B cell (primary cell): ENCODE measurements around the gene KIRREL3. TPM values are rescaled to one million over a fixed set of nuclear protein-coding genes. Genes with fewer than 3 reads are reported as not detected.

Experiments used
- ATAC-seq: fragments of 200-7000 bp; cut with Tn5 transposase; one replicate; pipeline ENCODE4 v1.10.0; 2021; ENCODE audit warnings: low read depth, mild to moderate bottlenecking, moderate number of reproducible peaks, moderate library complexity
- CTCF ChIA-PET: fragments of 350-600 bp; sonication (Branson Sonifier 250); formaldehyde crosslinking; loops from one replicate; lab custom pipeline; 2021; ENCODE audit warnings: antibody characterized with exemption, inconsistent platforms; lab: Charles Lee
- POLR2A ChIA-PET: fragments of 350-600 bp; sonication (Branson Sonifier 250); formaldehyde crosslinking; loops from one replicate; lab custom pipeline; 2021; ENCODE audit warnings: antibody characterized with exemption; lab: Charles Lee
- DNase-seq: peaks from one replicate; pipeline ENCODE4 v3.0.0; 2013
- H2AFZ ChIP-seq: 2 replicates; pipeline ENCODE4 v1.6.1; 2012; ENCODE audit warnings: mild to moderate bottlenecking, low read depth, low read length; ENCODE audit not compliant: insufficient read depth, poor library complexity, severe bottlenecking
- H3K27ac ChIP-seq, 2 donors: 1 replicate in 1 of 2; 2 replicates in 1 of 2; pipeline ENCODE4 v1.5.1; 2012 to 2013; ENCODE audit warnings: low read length in 2 of 2, mild to moderate bottlenecking in 2 of 2, moderate library complexity in 1 of 2
- H3K27me3 ChIP-seq, 4 experiments: fragments of 200-600 bp in 1 of 4; sonication (generic) in 1 of 4; replicated peaks in 1 of 4; 1 replicate in 2 of 4; 2 replicates in 2 of 4; pipeline versions ENCODE4 v1.6.1 to v1.7.0; 2013 to 2016; ENCODE audit warnings: low read length in 3 of 4, mild to moderate bottlenecking in 2 of 4, mixed read lengths in 1 of 4, moderate library complexity in 1 of 4; ENCODE audit not compliant: insufficient read depth in 4 of 4, control insufficient read depth in 3 of 4; ENCODE audit errors: control extremely low read depth in 1 of 4
- H3K36me3 ChIP-seq, 2 experiments: replicated peaks in 1 of 2; 1 replicate in 1 of 2; 2 replicates in 1 of 2; pipeline versions ENCODE4 v1.6.1 to v1.7.1; 2013; ENCODE audit warnings: low read length in 1 of 2; ENCODE audit not compliant: insufficient read depth in 2 of 2, control insufficient read depth in 1 of 2; ENCODE audit errors: control extremely low read depth in 1 of 2, extremely low read depth in 1 of 2
- H3K4me1 ChIP-seq, 2 donors: fragments of 200-600 bp in 1 of 2; sonication (generic) in 1 of 2; 1 replicate in 1 of 2; 2 replicates in 1 of 2; pipeline versions ENCODE4 v1.5.1 to v1.6.1; 2013 to 2017; ENCODE audit warnings: low read length in 2 of 2; ENCODE audit not compliant: control insufficient read depth in 2 of 2, insufficient read depth in 2 of 2
- H3K4me2 ChIP-seq: replicated peaks from 2 replicates; pipeline ENCODE3; 2012; ENCODE audit warnings: mild to moderate bottlenecking, low read depth, low read length; ENCODE audit not compliant: poor library complexity, severe bottlenecking
- H3K4me3 ChIP-seq, 5 experiments: fragments of 200-600 bp in 1 of 5; sonication (generic) in 1 of 5; 1 replicate in 3 of 5; 2 replicates in 2 of 5; pipeline versions ENCODE4 v1.5.1 to v1.7.0; 2011 to 2016; ENCODE audit warnings: low read length in 4 of 5, mild to moderate bottlenecking in 4 of 5, low read depth in 2 of 5, control low read depth in 1 of 5, moderate library complexity in 1 of 5; ENCODE audit not compliant: insufficient read depth in 1 of 5; ENCODE audit errors: control extremely low read depth in 1 of 5, extremely low read depth in 1 of 5
- H3K79me2 ChIP-seq: fragments of 200-600 bp; sonication (generic); one replicate; pipeline ENCODE4 v1.6.0; 2016; ENCODE audit warnings: low read length; ENCODE audit not compliant: control insufficient read depth, insufficient read depth
- H3K9ac ChIP-seq: fragments of 200-600 bp; sonication (generic); 2 replicates; pipeline ENCODE4 v1.6.1; 2017; ENCODE audit warnings: mild to moderate bottlenecking, low read length, moderate library complexity
- H3K9me3 ChIP-seq, 3 donors: one replicate each; pipeline versions ENCODE4 v1.6.1 to v1.7.1; 2013; ENCODE audit warnings: low read length in 2 of 3; ENCODE audit not compliant: control insufficient read depth in 2 of 3, insufficient read depth in 1 of 3; ENCODE audit errors: control extremely low read depth in 1 of 3
- H4K20me1 ChIP-seq: 2 replicates; pipeline ENCODE4 v1.6.0; 2012; ENCODE audit warnings: mild to moderate bottlenecking, low read length; ENCODE audit not compliant: insufficient read depth, control insufficient read depth, poor library complexity, severe bottlenecking
- H3K27ac Mint-ChIP-seq: one replicate; pipeline ENCODE4 v1.8.0; 2021; ENCODE audit warnings: mixed read lengths
- H3K27me3 Mint-ChIP-seq: one replicate; pipeline ENCODE4 v1.8.0; 2021; ENCODE audit warnings: mixed read lengths
- H3K4me1 Mint-ChIP-seq: one replicate; pipeline ENCODE4 v1.8.0; 2021; ENCODE audit warnings: mixed read lengths
- H3K4me3 Mint-ChIP-seq: one replicate; pipeline ENCODE4 v1.8.0; 2021; ENCODE audit warnings: mixed read lengths
- H3K9me3 Mint-ChIP-seq: one replicate; pipeline ENCODE4 v1.8.0; 2022; ENCODE audit warnings: mixed read lengths; ENCODE audit not compliant: insufficient read depth
- CTCF ChIP-seq: fragments of 200-600 bp; IDR thresholded peaks from one replicate; pipeline ENCODE4 v1.8.0; 2022; ENCODE audit warnings: antibody characterized with exemption, mild to moderate bottlenecking
- EZH2 ChIP-seq: IDR thresholded peaks from 2 replicates; pipeline ENCODE4 v1.6.1; 2012; ENCODE audit warnings: borderline replicate concordance, low read depth, mild to moderate bottlenecking, moderate library complexity, low read length; ENCODE audit not compliant: insufficient read depth, poor library complexity, severe bottlenecking
- WGBS: methylation state at CpG from one replicate; pipeline ENCODE4 v1.1.5; 2013; ENCODE audit warnings: missing lambda C conversion rate; ENCODE audit not compliant: insufficient coverage; 5-methylcytosine and 5-hydroxymethylcytosine counted together
- intact Hi-C: fragments of 100-400 bp; cut with micrococcal nuclease; formaldehyde crosslinking; loops from one replicate; pipeline ENCODE4 v1.10.0; 2022
- polyA plus RNA-seq: library from polyadenylated mRNA; depleted of rRNA; stranded (reverse); fragments of >200 nt; gene quantifications from 2 replicates; pipeline ENCODE4 v1.2.3, GENCODE V29; 2012
- total RNA-seq, 2 donors: library from RNA; stranded (reverse); fragments of 120-200 nt in 1 of 2; gene quantifications; 1 replicate in 1 of 2; 2 replicates in 1 of 2; pipeline versions ENCODE4 v1.2.3 to v1.2.4, GENCODE V29; 2013 to 2022

KIRREL3 gene
- total and polyA plus RNA-seq, 2 donors (not counting 1 experiment from before 2014, with no cell fraction given) = not detected

GRCh38 chr11:126460417-126461095 is 540.0 kb downstream of the KIRREL3 start:
- H3K4me1 Mint-ChIP-seq = peaks cover 13% of the 10 kb centered on the region
- peaks cover 0 to 9% (median 0%) of the 10 kb centered on the region in 3 donors for H3K9me3 ChIP-seq
- TF ChIP-seq EZH2 (no peak), CTCF (no peak)
- no peak overlapping the region for H3K27ac Mint-ChIP-seq
- intact Hi-C loops = no loop called here
- ATAC-seq (no peak), DNase-seq (no peak)
- peaks cover 12% of the 10 kb centered on the region for H3K27me3 Mint-ChIP-seq
- H2AFZ ChIP-seq = no peak overlapping the region
- H3K9ac ChIP-seq = no peak overlapping the region
- peaks cover 0 to 11% (median 1%) of the 10 kb centered on the region in 4 experiments for H3K27me3 ChIP-seq
- H3K79me2 ChIP-seq = no peaks in the 10 kb centered on the region
- CTCF ChIA-PET = interaction anchor here (2.6 kb wide), 1 partner anchor 20 kb away, joined by 10 read pairs; no protein-coding TSS in a partner anchor
- H3K9me3 Mint-ChIP-seq = no peaks in the 10 kb centered on the region
- H3K27ac ChIP-seq = no peak overlapping the region
- H4K20me1 ChIP-seq = no peaks in the 10 kb centered on the region
- WGBS = 81% methylated on average over 13 of the region's 15 CpGs
- no peak overlapping the region for H3K4me3 ChIP-seq
- H3K4me3 Mint-ChIP-seq = no peak overlapping the region
- POLR2A ChIA-PET = no interaction called here
- no peaks in the 10 kb centered on the region for H3K36me3 ChIP-seq
- H3K4me2 ChIP-seq = no peak overlapping the region
- peaks cover 13 to 22% of the 10 kb centered on the region in 2 donors for H3K4me1 ChIP-seq

- Histone ChIP-seq H4K20me1 (no peaks in the 10 kb centered on the region), H3K79me2 (no peaks in the 10 kb centered on the region), H3K36me3 (no peaks in the 10 kb centered on the region), H3K9me3 (peaks cover 0 to 9% (median 0%) of the 10 kb centered on the region in 3 donors), H3K4me1 (peaks cover 6 to 15% of the 10 kb centered on the region in 2 donors), H2AFZ (no peak overlapping the region), H3K4me3 (no peak overlapping the region), H3K4me2 (no peak overlapping the region), H3K27me3 (peaks cover 0 to 11% (median 1%) of the 10 kb centered on the region in 4 experiments), H3K9ac (no peak overlapping the region), H3K27ac (no peak overlapping the region)
- Mint-ChIP-seq H3K4me3 (no peak overlapping the region), H3K9me3 (no peaks in the 10 kb centered on the region), H3K27me3 (peaks cover 16% of the 10 kb centered on the region), H3K4me1 (peaks cover 6% of the 10 kb centered on the region), H3K27ac (no peak overlapping the region)
- TF ChIP-seq EZH2 = no peak
- no peak for TF ChIP-seq CTCF
- DNase-seq (no peak), ATAC-seq (no peak)
- intact Hi-C loops = no loop called here
- ChIA-PET POLR2A (no interaction called here), CTCF (interaction anchor here (2.2 kb wide), 1 partner anchor 21 kb away, joined by 6 read pairs; no protein-coding TSS in a partner anchor)
- WGBS = 98% methylated on average over 7 of the region's 10 CpGs
These were observed 540.8 kb downstream of the KIRREL3 start for GRCh38 chr11:126459691-126460281.
